HepG2 (cell line): Measurements from ENCODE around the gene WDR6. TPM values are rescaled to one million over a fixed set of nuclear protein-coding genes. Genes with fewer than 3 reads are reported as not detected.

Source experiments
- GLMP ChIP-seq: sonication (generic); formaldehyde crosslinking; IDR thresholded peaks from 2 replicates; pipeline ENCODE4 v1.9.0; 2021; ENCODE audit warnings: missing genetic modification reagents, mild to moderate bottlenecking, borderline replicate concordance
- RBAK ChIP-seq: sonication (generic); formaldehyde crosslinking; IDR thresholded peaks from 2 replicates; pipeline ENCODE4 v1.5.1; 2020; ENCODE audit warnings: mild to moderate bottlenecking, missing genetic modification reagents
- ZNF788 ChIP-seq: sonication (generic); formaldehyde crosslinking; IDR thresholded peaks from 2 replicates; pipeline ENCODE4 v1.5.0; 2020; ENCODE audit warnings: mild to moderate bottlenecking, missing genetic modification reagents, borderline replicate concordance
- polyA plus RNA-seq, 8 experiments: library from polyadenylated mRNA; depleted of rRNA in 3 of 8; stranded (reverse) in 7 of 8; unstranded in 1 of 8; fragments of >200 nt; fragmentation: Illumina TruSeq in 4 of 8; extraction: Trizol in 4 of 8; gene quantifications; 2 replicates each; pipeline versions ENCODE4 v1.2.1 to v1.2.3, GENCODE V29; 2011 to 2016; ENCODE audit warnings: low read depth in 4 of 8, missing spikeins in 1 of 8, mixed read lengths in 1 of 8; ENCODE audit not compliant: insufficient read depth in 1 of 8
- total RNA-seq, 5 experiments: library from RNA; depleted of rRNA; stranded (reverse); fragments of >200 nt; fragmentation: Illumina TruSeq; extraction: Trizol; gene quantifications; 2 replicates each; pipeline ENCODE4 v1.2.3, GENCODE V29; 2016; ENCODE audit warnings: low read depth in 1 of 5
- TF ChIP-seq, protein P1 (sequence below), 2 experiments: fragments of 450-650 bp in 1 of 2; sonication (generic) in 1 of 2; formaldehyde crosslinking in 1 of 2; IDR thresholded peaks; 2 replicates each; pipeline versions ENCODE4 v1.6.1 to v1.8.0; 2016 to 2022; ENCODE audit warnings: antibody characterized with exemption in 1 of 2, mild to moderate bottlenecking in 1 of 2, missing genetic modification reagents in 1 of 2

WDR6 gene
- total and polyA plus RNA-seq, 2 of the 13 experiments (the other 11 are each of a cell fraction or from before 2014, with no cell fraction given), result 73.4 to 139 TPM

DNA sequence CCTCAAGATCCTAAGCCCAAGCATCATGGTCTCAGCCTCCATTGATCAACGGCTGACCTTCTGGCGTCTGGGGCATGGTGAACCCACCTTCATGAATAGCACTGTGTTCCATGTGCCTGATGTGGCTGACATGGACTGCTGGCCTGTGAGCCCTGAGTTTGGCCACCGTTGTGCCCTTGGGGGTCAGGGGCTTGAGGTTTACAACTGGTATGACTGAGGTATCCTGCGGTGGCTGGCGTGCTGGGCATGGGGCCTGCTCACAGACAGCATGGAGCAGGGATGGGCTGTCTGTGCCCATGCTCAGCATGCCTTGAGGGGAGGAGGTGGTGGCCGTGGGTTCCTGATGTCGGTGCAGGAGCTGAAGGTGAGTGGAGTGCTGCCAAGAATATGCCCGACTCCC, 7.9 kb downstream of the WDR6 start (continued):
- TF ChIP-seq, protein P1, sequence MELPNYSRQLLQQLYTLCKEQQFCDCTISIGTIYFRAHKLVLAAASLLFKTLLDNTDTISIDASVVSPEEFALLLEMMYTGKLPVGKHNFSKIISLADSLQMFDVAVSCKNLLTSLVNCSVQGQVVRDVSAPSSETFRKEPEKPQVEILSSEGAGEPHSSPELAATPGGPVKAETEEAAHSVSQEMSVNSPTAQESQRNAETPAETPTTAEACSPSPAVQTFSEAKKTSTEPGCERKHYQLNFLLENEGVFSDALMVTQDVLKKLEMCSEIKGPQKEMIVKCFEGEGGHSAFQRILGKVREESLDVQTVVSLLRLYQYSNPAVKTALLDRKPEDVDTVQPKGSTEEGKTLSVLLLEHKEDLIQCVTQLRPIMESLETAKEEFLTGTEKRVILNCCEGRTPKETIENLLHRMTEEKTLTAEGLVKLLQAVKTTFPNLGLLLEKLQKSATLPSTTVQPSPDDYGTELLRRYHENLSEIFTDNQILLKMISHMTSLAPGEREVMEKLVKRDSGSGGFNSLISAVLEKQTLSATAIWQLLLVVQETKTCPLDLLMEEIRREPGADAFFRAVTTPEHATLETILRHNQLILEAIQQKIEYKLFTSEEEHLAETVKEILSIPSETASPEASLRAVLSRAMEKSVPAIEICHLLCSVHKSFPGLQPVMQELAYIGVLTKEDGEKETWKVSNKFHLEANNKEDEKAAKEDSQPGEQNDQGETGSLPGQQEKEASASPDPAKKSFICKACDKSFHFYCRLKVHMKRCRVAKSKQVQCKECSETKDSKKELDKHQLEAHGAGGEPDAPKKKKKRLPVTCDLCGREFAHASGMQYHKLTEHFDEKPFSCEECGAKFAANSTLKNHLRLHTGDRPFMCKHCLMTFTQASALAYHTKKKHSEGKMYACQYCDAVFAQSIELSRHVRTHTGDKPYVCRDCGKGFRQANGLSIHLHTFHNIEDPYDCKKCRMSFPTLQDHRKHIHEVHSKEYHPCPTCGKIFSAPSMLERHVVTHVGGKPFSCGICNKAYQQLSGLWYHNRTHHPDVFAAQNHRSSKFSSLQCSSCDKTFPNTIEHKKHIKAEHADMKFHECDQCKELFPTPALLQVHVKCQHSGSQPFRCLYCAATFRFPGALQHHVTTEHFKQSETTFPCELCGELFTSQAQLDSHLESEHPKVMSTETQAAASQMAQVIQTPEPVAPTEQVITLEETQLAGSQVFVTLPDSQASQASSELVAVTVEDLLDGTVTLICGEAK (IDR thresholded peaks at IDR 0.05), result no peak
- TF ChIP-seq, protein P1 (CRISPR knock-in tag; IDR thresholded peaks at IDR 0.05), result 0 out of 2 replicates have a peak, but pooled peaks have one; percentile 20
- TF ChIP-seq GLMP (CRISPR knock-in tag) (no peak), RBAK (CRISPR knock-in tag) (no peak), ZNF788 (0 out of 2 replicates have a peak, but pooled peaks have one; percentile 40)
